NCI-H345 (cell line): ENCODE data around the gene SH3RF3.
A peak's percentile ranks its signal among the peaks of the same experiment; 100 is the strongest.

Experiments used
- DNase-seq: peaks from one replicate; lab custom pipeline; 2025; lab: John Stamatoyannopoulos, UW

The SH3RF3 gene

DNA sequence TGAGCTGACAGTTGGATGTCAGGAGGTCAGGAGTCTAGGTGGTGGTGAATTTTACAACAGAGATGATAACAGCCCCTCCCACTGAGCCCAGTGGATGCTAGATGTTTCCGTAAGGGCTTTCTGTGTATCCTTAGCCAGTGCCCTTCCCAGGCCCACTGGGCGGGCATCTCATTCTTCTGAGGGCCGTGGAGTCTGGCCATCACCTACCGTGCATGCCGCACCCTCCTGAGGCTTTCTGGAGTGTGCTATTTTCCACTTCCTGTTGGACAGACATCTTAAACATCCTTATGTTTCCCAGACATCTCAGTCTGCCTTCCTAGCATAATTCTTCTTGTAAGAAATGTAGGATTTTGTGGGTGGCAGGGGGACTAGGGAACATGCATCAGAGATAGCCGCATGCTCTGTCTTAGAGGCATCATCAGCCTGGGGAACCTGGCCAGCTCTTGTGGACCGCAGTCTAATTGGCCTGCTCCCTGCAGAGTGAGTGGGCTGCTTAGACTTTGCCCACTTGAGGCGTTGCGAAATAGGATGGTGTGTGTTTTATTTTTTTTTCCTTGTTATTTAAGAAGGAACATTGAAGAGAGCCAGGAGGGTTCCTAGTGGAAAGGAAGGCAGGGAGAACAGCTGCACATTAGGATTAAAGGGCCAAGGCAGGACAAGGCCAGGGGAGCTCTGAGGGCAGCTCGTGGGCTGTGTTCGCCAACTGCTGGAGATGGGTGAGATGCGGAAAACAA is 135.8 kb downstream of the SH3RF3 start:
- no peak for DNase-seq

DNA sequence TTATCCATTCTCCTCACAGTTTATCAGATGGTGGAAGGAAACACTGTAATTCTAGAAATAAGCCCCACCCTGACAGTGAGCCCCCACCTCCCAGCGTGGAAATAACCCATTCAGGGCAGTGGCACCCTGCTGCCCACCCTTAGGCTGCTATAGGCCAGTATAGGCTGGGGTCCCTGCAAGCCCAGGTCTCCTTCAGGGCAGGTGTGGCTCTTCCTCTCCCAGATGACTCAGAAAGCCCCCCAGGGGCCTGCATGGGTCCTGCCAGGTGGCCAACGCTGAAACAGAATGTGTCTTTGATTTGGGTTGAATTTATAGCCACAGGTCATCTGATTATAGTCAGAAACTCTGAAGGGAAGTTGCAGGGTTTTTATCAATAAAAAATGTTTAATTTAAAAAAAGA is 136.4 kb downstream of the SH3RF3 start:
- no peak for DNase-seq

DNA sequence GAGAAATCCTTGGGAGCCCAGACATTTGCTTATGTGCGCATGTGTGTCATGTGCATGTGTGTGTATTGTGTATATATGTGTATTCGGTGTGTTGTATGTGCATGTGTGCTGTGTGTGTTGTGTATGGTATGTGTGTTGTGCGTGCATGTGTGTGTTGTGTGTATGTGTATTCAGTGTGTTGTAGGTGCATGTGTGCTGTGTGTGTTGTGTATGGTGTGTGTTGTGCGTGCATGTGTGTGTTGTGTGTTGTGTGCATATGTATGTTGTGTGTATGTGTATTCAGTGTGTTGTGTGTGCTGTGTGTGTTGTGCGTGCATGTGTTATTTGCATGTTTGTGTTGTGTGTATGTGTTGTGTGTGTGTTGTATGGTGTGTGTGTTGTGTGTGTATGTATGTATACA is 136.9 kb downstream of the SH3RF3 start:
- DNase-seq: no peak

DNA sequence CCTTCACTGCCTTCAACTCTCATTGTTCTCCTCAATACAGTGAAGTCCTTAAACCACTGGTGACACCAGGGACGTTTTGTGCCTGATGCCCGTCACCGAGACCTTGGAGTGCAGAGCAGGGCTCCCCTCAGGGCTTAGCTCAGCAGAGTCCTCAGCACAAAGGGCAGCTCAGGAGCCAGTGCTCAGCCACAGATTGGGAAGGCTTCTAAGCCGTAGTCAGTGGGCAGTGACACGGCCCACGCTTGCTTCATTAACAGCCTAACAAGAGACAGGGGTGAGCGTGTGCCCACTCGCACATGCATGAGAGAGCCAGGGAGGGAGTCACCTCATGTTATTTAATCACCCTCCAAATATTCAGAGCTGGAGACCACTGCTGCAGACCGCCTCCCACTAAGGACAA is 137.5 kb downstream of the SH3RF3 start:
- DNase-seq: no peak

DNA sequence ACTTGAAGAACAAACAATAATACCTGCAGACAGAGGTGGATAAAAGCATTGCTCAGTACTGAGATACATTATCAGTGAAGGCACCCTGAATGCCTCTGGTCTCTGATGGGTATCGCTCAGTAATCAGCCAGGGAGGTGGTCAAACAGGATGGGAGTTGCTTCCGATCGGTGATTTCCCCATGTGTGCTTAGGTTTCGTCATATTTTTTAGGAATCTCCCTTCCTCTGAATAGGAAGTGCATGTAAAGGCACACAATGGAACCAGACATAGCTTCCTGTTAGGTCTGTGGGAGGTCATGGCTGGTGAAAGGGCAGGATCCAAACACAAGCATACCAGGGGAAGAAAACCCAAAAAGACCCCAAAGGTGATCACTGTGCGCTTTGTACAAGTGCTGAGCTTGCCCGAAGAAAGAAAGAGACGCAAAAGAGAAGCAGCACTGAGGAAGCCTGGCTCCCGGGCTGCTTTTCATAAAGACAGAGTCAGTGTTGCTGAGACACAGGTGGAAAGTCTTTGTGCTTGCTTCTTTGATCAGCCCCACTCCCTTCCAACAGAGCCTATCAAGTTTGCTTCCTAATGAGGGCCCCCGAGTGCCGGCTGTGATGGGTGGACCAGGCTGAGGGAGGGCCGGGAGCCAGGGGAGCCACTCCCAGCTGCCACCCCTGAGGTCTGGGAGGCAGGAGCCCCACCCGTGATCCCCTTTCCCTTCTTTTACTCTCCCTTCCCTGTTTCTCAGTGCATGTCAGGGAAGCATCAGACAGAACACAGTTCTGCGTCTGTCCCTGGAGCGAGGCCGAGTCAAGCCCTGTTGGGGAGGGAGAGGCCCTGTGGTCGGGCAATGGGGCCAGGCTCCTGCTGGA is 138.2 kb downstream of the SH3RF3 start:
- DNase-seq: no peak

DNA sequence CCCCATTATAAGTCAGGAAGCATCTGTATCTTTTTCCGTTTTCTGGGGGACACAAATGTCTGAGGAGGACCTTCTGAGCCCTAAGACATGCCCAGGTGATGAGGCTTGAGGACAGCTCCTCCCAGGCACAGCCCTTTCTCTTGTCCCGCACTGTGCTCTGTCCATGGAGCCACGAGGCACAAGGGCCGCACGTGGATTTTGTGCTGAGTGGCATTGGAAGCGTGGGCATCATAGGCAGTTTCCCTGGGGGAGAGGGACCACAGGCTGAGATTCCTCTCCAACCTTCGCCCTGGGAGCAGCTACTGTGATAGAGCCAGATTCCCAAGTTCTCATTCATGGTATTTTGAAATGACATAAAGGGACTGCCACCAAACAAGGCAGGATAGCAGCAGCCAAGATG is 139.9 kb downstream of the SH3RF3 start:
- DNase-seq: no peak

GRCh38 chr2:109269706-109270504 is 140.9 kb downstream of the SH3RF3 start:
- DNase-seq: peak; percentile 57

DNA sequence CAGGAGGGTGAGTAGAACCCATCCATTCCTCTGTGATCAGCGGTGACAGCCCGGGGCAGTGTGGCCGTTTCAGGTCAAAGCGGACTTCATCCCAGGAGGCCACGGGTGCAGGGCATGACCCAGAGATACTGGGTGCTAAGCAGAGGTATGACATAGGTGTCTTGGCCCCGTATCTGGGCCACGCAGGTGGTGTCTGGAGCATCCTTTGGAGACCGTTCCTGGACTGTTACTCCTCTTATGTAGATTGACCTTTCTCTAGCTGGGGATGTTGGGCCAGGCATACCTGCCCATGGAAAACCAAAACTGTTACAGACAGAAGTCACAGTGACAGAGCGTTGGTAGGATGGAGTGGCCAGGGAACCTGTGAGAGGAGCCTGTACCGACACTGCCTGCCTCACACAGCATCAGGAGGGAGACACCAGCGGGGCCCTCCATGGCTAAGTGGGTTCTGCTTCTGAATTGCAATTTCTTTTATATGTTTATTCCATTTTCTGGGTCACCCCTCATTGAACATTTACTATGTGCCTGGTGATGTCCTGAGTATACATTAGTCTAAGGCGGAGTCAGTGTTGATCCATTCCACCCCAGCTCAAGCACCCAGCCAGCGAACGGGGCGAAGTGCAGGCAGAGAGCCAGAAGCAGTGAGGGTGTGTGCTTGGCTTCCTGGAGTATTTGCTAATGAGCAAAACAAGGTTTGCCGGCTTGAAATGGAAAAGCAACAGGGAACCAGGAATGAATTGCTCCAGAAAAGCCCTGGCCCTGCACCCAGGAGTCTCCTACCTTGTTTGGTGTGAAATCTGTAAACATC is 141.7 kb downstream of the SH3RF3 start:
- DNase-seq: peak; percentile 70

DNA sequence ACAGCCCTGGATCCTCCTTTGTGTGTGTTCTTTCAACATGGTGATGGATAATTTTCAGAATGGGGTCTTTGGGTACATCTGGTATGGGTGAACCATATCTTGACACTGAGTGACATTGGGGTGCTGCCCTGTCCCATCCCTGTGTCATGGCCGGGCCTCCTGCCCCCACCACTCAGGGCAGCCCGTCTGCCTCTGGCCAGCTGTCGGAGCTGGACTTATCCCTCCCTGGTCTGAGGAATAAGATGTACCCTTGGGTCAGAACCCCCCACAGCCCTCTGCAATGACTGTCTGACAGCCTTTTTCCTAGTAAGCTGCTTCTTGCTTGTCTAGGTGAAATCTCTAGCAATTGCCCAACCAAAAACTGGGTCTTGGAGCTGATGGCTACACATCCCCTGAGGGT is 142.9 kb downstream of the SH3RF3 start:
- DNase-seq: no peak

- no peak for DNase-seq
These were observed 143.5 kb downstream of the SH3RF3 start for GRCh38 chr2:109272461-109272860.

DNA sequence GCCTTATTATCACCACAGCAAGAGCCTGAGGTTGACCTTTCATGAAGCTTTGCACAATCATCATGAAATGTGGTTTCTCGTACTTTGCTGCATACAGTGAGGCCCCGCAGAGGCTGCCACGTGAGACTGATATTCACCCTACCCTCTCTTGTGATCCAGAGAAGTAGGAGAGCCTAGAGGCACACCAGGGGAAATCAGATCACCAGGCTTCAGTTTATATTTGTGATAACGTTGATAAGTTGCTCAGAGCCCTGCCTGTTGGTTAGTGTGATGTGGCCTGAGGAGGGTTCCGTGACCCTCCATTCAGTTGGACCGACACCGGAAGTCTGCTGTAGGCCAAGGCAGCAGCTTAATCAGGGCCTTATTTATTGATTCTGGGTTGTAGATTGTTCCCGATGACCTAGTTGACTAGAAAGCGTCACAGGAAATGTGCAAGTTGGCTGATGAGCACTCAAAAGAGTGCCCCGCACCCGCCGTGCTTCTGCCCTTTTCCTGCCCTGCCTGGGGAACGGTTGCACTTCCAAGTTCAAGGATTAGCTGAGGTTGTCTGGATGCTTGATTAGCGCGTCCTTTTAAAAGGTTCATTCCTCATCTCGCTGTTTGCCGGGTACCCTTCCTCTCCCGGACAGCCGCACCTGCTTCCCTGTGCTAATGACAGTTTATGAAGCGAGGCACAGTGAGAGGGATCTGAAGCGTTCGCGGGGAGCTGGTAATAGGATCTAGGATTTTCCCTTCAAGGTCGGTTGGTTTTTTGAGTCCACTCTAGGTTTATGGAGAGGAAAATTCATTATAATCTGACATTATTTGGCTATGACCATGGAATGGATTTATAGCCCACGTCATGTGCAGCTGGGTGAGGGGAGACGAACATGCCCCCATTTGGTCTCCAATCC is 146.4 kb downstream of the SH3RF3 start:
- peak; percentile 92 for DNase-seq

- no peak for DNase-seq
These were observed 148.4 kb downstream of the SH3RF3 start for GRCh38 chr2:109277406-109277805.

GRCh38 chr2:109279243-109279860 is 150.3 kb downstream of the SH3RF3 start:
- no peak for DNase-seq

DNA sequence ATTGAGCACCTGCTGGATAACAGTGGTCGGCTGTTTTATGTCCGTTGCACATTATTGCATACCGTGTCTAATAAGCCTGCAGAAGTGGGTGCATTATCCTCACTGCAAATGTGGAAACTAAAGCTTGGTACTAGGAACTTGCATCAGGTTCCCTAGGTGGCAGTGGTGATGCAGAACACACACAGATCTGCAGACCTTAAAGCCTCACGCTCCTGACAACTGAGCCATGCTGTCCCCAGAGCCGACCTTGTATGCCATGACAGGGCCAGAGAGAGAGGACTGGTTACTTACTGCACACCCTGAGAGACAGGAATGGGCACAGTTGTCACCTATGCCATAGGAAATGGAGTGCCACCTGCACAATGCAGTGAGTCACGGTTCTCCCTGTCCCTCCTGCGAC is 151.8 kb downstream of the SH3RF3 start:
- peak; percentile 24 for DNase-seq

DNA sequence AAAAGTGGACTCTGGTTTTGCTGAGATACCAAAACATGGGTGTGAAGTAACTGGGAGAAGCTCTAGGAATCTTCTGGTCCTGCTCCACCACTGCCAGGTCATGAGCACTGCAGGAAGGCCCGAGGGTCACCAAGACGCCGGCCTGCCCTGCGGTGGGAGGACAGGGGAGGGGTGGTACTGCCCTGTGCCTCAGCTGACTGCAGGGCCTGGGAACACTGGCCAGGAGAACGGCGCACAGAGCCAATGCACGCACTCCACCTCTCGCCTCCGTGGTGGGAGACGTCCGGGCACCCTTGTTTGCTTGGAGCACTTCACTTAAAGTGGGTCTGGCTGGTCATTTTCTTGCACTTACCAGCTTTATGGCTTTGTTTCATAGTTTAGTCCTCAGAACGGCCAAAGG is 153.4 kb downstream of the SH3RF3 start:
- no peak for DNase-seq

DNA sequence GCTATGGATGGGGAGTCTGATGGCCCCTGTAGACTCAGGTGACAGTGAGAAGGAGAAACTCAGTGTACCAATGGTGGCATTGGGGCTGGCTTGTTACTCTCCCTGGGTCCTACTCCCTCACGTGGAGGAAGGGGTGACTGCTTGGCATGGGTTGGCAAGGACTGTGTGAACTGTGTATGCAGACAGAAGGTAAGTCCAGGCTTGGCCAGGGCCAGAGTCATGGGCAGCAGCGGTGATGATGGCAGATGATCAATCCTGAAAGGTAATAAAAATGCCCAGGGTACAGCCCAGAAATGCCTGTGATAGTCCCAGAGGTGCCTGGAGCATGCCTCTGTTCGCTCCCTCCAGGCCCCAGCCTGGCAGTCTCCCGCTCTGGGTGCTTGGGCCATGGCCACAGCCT is 153.9 kb downstream of the SH3RF3 start:
- no peak for DNase-seq

GRCh38 chr2:109284826-109285225 is 155.8 kb downstream of the SH3RF3 start:
- DNase-seq: peak; percentile 63

GRCh38 chr2:109285244-109285651 is 156.2 kb downstream of the SH3RF3 start:
- no peak for DNase-seq

DNA sequence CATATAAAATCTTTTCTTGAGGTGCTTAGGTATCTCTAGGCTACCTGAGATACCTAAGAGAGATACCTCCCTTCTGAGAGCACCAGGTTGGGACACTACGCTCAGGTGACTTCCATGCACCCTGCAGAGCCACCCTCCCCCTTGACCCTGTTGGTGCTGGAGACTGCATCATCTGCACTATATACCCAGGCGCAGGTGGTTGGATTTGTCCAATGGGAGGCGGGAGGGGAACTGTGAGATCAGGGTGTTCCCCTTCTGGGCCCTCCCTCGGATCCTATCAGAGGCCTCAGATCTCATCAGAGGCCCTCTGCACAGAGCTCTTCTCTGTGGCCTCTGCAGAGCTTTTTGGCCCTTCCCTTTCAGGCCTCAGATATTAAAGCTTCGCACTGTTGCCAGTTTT is 158.4 kb downstream of the SH3RF3 start:
- no peak for DNase-seq

DNA sequence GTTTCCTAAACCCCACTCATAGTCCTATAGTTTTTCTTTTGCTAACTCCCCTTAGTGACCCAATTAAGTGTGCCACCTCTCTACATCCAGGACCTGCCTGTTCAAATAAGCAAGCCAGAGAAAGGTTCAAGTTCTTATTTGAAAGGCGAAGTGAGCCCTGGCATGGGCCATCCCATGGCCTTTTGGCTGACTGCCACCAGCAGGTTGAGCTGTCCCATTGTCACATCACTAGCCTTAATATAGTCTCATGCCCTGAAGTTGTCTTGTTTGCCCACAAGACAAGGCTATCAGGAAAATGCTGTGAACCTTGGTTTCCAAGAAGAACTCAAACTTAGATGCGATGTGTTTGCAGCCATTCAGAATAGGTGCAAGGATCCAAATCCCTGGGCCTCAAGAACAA is 158.8 kb downstream of the SH3RF3 start:
- no peak for DNase-seq
